Activated B cell treated with CpG ODN at 0.5 μM for 24 hours (primary cell): Measurements from ENCODE around the gene TANC2. TPM values are rescaled to one million over a fixed set of nuclear protein-coding genes. Genes with fewer than 3 reads are reported as not detected.
"Not testable (repeated sequence)": the region's sequence is repeated elsewhere in the genome, so short reads cannot be mapped to it uniquely, and the experiment has no call there.

ENCODE experiments used
- ATAC-seq: fragments of 200-7000 bp; cut with Tn5 transposase; one replicate; pipeline ENCODE4 v1.10.0; 2021; ENCODE audit warnings: low read depth, mild to moderate bottlenecking, moderate library complexity
- CTCF ChIA-PET: fragments of 350-600 bp; sonication (Branson Sonifier 250); formaldehyde crosslinking; loops from one replicate; lab custom pipeline; 2021; ENCODE audit warnings: antibody characterized with exemption; lab: Charles Lee
- POLR2A ChIA-PET: fragments of 350-600 bp; sonication (Branson Sonifier 250); formaldehyde crosslinking; loops from one replicate; lab custom pipeline; 2021; ENCODE audit warnings: antibody characterized with exemption; lab: Charles Lee
- DNase-seq: peaks from one replicate; pipeline ENCODE4 v3.0.0; 2022
- H3K27ac Mint-ChIP-seq: one replicate; pipeline ENCODE4 v1.8.0; 2020; ENCODE audit warnings: mixed read lengths
- H3K27me3 Mint-ChIP-seq: one replicate; pipeline ENCODE4 v1.8.0; 2021; ENCODE audit warnings: mixed read lengths
- H3K36me3 Mint-ChIP-seq: one replicate; pipeline ENCODE4 v1.8.0; 2021; ENCODE audit warnings: low read depth, mixed read lengths
- H3K4me1 Mint-ChIP-seq: one replicate; pipeline ENCODE4 v1.8.0; 2021; ENCODE audit warnings: mixed read lengths
- H3K4me3 Mint-ChIP-seq: one replicate; pipeline ENCODE4 v1.8.0; 2020; ENCODE audit warnings: mild to moderate bottlenecking, mixed read lengths
- H3K9me3 Mint-ChIP-seq: one replicate; pipeline ENCODE4 v1.8.0; 2020; ENCODE audit warnings: mixed read lengths
- CTCF ChIP-seq: fragments of 200-600 bp; IDR thresholded peaks from one replicate; pipeline ENCODE4 v1.8.0; 2022; ENCODE audit warnings: antibody characterized with exemption, mild to moderate bottlenecking
- intact Hi-C: fragments of 100-400 bp; cut with micrococcal nuclease; formaldehyde crosslinking; loops from one replicate; pipeline ENCODE4 v1.15.1; 2024
- total RNA-seq: library from RNA; stranded (reverse); gene quantifications from 2 replicates; pipeline ENCODE4 v1.2.3, GENCODE V29; 2022

The TANC2 gene
- total RNA-seq, 1 donor from 2014 or later, result 17.2 TPM

- no peak overlapping the region for H3K27ac Mint-ChIP-seq
- peaks cover 1% of the 10 kb centered on the region for H3K27me3 Mint-ChIP-seq
Observed at GRCh38 chr17:62968445-62968923, 2.4 kb downstream of the TANC2 start.

GRCh38 chr17:62970610-62971009, 4.6 kb downstream of the TANC2 start:
- ATAC-seq (no peak), DNase-seq (no peak)
- no peak for TF ChIP-seq CTCF
- H3K9me3 Mint-ChIP-seq, result no peaks in the 10 kb centered on the region
- ChIA-PET POLR2A (no interaction called here), CTCF (interaction anchor here (1.0 to 2.3 kb wide), 4 partner anchors 25 to 418 kb away, joined by 3 to 7 read pairs (median 4); no protein-coding TSS in a partner anchor)
- H3K36me3 Mint-ChIP-seq, result peaks cover 2% of the 10 kb centered on the region
- intact Hi-C loops, result no loop called here
- no peak overlapping the region for H3K4me3 Mint-ChIP-seq
- peaks cover 19% of the 10 kb centered on the region for H3K4me1 Mint-ChIP-seq
- peaks cover 1% of the 10 kb centered on the region for H3K27me3 Mint-ChIP-seq
- no peak overlapping the region for H3K27ac Mint-ChIP-seq

More at GRCh38 chr17:62968445-62968923, 2.4 kb downstream of the TANC2 start:
- Mint-ChIP-seq H3K36me3 (peaks cover 3% of the 10 kb centered on the region), H3K9me3 (no peaks in the 10 kb centered on the region), H3K4me1 (peaks cover 25% of the 10 kb centered on the region), H3K4me3 (peak overlapping the region; percentile 60)
- DNase-seq, result no peak
- CTCF ChIA-PET, result interaction anchor here (1.0 to 1.7 kb wide), 4 partner anchors 11 to 438 kb away, joined by 3 to 5 read pairs (median 3); no protein-coding TSS in a partner anchor
- intact Hi-C loops, result loop anchor here (1.0 to 10.0 kb wide), 10 partner anchors 244 to 1106 kb away; partner anchors contain the start of genes BRIP1, DCAF7, MAP3K3 and METTL2A
- ATAC-seq, result peak; percentile 57
- POLR2A ChIA-PET, result no interaction called here
- TF ChIP-seq CTCF, result peak; percentile 63

GRCh38 chr17:62971853-62972252, 5.8 kb downstream of the TANC2 start:
- intact Hi-C loops, result no loop called here
- H3K4me1 Mint-ChIP-seq, result peaks cover 14% of the 10 kb centered on the region

GRCh38 chr17:62974788-62975187, 8.8 kb downstream of the TANC2 start:
- DNase-seq (no peak), ATAC-seq (no peak)
- no peak overlapping the region for H3K27ac Mint-ChIP-seq
- H3K36me3 Mint-ChIP-seq, result no peaks in the 10 kb centered on the region
- peaks cover 3% of the 10 kb centered on the region for H3K9me3 Mint-ChIP-seq
- H3K4me3 Mint-ChIP-seq, result no peak overlapping the region
- H3K27me3 Mint-ChIP-seq, result peaks cover 1% of the 10 kb centered on the region
- TF ChIP-seq CTCF, result no peak
- intact Hi-C loops, result no loop called here
- no peaks in the 10 kb centered on the region for H3K4me1 Mint-ChIP-seq
- ChIA-PET POLR2A (no interaction called here), CTCF (no interaction called here)

More at GRCh38 chr17:62971853-62972252, 5.8 kb downstream of the TANC2 start:
- ATAC-seq (no peak), DNase-seq (no peak)
- ChIA-PET POLR2A (no interaction called here), CTCF (interaction anchor here (2.3 kb wide), 1 partner anchor 300 kb away, joined by 7 read pairs; no protein-coding TSS in a partner anchor)
- H3K36me3 Mint-ChIP-seq, result no peaks in the 10 kb centered on the region
- H3K27me3 Mint-ChIP-seq, result peaks cover 1% of the 10 kb centered on the region
- no peak overlapping the region for H3K27ac Mint-ChIP-seq
- no peak for TF ChIP-seq CTCF
- peaks cover 3% of the 10 kb centered on the region for H3K9me3 Mint-ChIP-seq
- no peak overlapping the region for H3K4me3 Mint-ChIP-seq

- intact Hi-C loops, result no loop called here
- POLR2A ChIA-PET, result no interaction called here
- Mint-ChIP-seq H3K36me3 (no peaks in the 10 kb centered on the region), H3K4me3 (no peak overlapping the region), H3K4me1 (no peaks in the 10 kb centered on the region), H3K27me3 (peaks cover 1% of the 10 kb centered on the region), H3K27ac (no peak overlapping the region), H3K9me3 (peaks cover 3% of the 10 kb centered on the region)
- CTCF ChIA-PET, result no interaction called here
- ATAC-seq (no peak), DNase-seq (no peak)
- no peak for TF ChIP-seq CTCF
Observed at GRCh38 chr17:62975206-62975605, 9.2 kb downstream of the TANC2 start.

GRCh38 chr17:62976643-62977231, 10.7 kb downstream of the TANC2 start:
- H3K9me3 Mint-ChIP-seq, H3K27me3 Mint-ChIP-seq, H3K36me3 Mint-ChIP-seq, POLR2A ChIA-PET, H3K27ac Mint-ChIP-seq, DNase-seq, H3K4me3 Mint-ChIP-seq, CTCF ChIA-PET, intact Hi-C loops, ATAC-seq, H3K4me1 Mint-ChIP-seq: not testable (repeated sequence)
